K562 (cell line): ENCODE measurements around the gene CEP20. TPM values are rescaled to one million over a fixed set of nuclear protein-coding genes. Genes with fewer than 3 reads are reported as not detected.

Source experiments
- E2F3 ChIP-seq: fragments of 250-450 bp; sonication (Bioruptor Pico); IDR thresholded peaks from 2 replicates; pipeline ENCODE4 v1.4.0; 2020; ENCODE audit warnings: mild to moderate bottlenecking
- EP400 ChIP-seq: fragments of 450-650 bp; IDR thresholded peaks from 2 replicates; pipeline ENCODE4 v1.6.1; 2017; ENCODE audit warnings: antibody characterized with exemption, mild to moderate bottlenecking, moderate library complexity
- HDAC1 ChIP-seq, 2 experiments: fragments of 450-650 bp; IDR thresholded peaks; 2 replicates each; pipeline ENCODE4 v1.6.1; 2016 to 2017; ENCODE audit warnings: inconsistent platforms in 1 of 2, mild to moderate bottlenecking in 1 of 2, moderate library complexity in 1 of 2
- JUND ChIP-seq, 2 experiments: IDR thresholded peaks; 2 replicates in 1 of 2; 3 replicates in 1 of 2; pipeline ENCODE4 v1.6.1; 2011; ENCODE audit warnings: borderline replicate concordance in 2 of 2, low read depth in 2 of 2, low read length in 2 of 2, improper control_type of control experiment in 1 of 2, missing biosample characterization in 1 of 2, missing genetic modification characterization in 1 of 2, missing genetic modification reagents in 1 of 2
- MAFG ChIP-seq: fragments of 450-650 bp; conservative IDR thresholded peaks from 2 replicates; pipeline ENCODE4 v1.6.1; 2016; ENCODE audit warnings: missing genetic modification characterization, missing compliant biosample characterization
- MECOM ChIP-seq: fragments of 250-450 bp; sonication (Bioruptor Pico); IDR thresholded peaks from 2 replicates; pipeline ENCODE4 v1.8.0; 2022; ENCODE audit warnings: inconsistent platforms
- PRMT5 ChIP-seq: sonication (generic); formaldehyde crosslinking; IDR thresholded peaks from 2 replicates; pipeline ENCODE4 v1.5.0; 2020; ENCODE audit warnings: missing genetic modification reagents
- RBM14 ChIP-seq: fragments of 200-400 bp; formaldehyde crosslinking; IDR thresholded peaks from 2 replicates; pipeline ENCODE4 v1.6.1; 2018; ENCODE audit warnings: low read depth, mild to moderate bottlenecking, low read length, moderate library complexity, borderline replicate concordance; ENCODE audit not compliant: insufficient read depth
- ZNF239 ChIP-seq: fragments of 250-450 bp; sonication (Bioruptor Pico); IDR thresholded peaks from 2 replicates; pipeline ENCODE4 v1.4.0; 2020; ENCODE audit warnings: mild to moderate bottlenecking
- ZNF644 ChIP-seq: fragments of 200-800 bp; sonication (Bioruptor generic); IDR thresholded peaks from 2 replicates; pipeline ENCODE4 v1.6.1; 2016; ENCODE audit warnings: low read depth, missing genetic modification characterization, missing compliant biosample characterization
- ZNF780A ChIP-seq: fragments of 250-450 bp; sonication (Bioruptor Pico); IDR thresholded peaks from 2 replicates; pipeline ENCODE4 v1.5.0; 2021; ENCODE audit warnings: mild to moderate bottlenecking
- polyA plus RNA-seq, 8 experiments: library from polyadenylated mRNA; depleted of rRNA in 4 of 8; stranded (reverse) in 5 of 8; unstranded in 3 of 8; fragments of >200 nt; fragmentation: Nextera tagmentation in 2 of 8; fragmentation: Illumina TruSeq in 1 of 8; extraction: Ambion mirVana in 2 of 8; extraction: Trizol in 1 of 8; gene quantifications; 2 replicates each; pipeline versions ENCODE4 v1.2.1 to v1.2.3, GENCODE V29; 2011 to 2014; ENCODE audit warnings: inconsistent platforms in 1 of 8, missing spikeins in 1 of 8
- total RNA-seq, 7 experiments: library from RNA; depleted of rRNA in 6 of 7; stranded (reverse); fragments of >200 nt in 6 of 7; fragmentation: Illumina TruSeq in 2 of 7; extraction: Trizol in 2 of 7; gene quantifications; 2 replicates each; pipeline versions ENCODE4 v1.2.1 to v1.2.3, GENCODE V29; 2011 to 2021; ENCODE audit warnings: low replicate concordance in 1 of 7
- TF ChIP-seq, protein P1 (sequence below): sonication (generic); formaldehyde crosslinking; IDR thresholded peaks from 2 replicates; pipeline ENCODE4 v1.9.0; 2022; ENCODE audit warnings: mild to moderate bottlenecking, missing genetic modification reagents
- TF ChIP-seq, protein P2 (sequence below), 2 experiments: IDR thresholded peaks in 1 of 2; conservative IDR thresholded peaks in 1 of 2; 2 replicates each; pipeline ENCODE4 v1.6.1; 2016; ENCODE audit warnings: low read depth in 2 of 2, mild to moderate bottlenecking in 1 of 2, missing compliant biosample characterization in 1 of 2, missing genetic modification characterization in 1 of 2, moderate library complexity in 1 of 2
- TF ChIP-seq, protein P3 (sequence below): fragments of 200-800 bp; sonication (Bioruptor generic); IDR thresholded peaks from 2 replicates; pipeline ENCODE4 v1.6.1; 2016; ENCODE audit warnings: missing genetic modification characterization, missing compliant biosample characterization

The CEP20 gene
- total and polyA plus RNA-seq, 9 of the 15 experiments (the other 6 are each of a cell fraction or from before 2014, with no cell fraction given), result 41.3 to 150 (median 104) TPM

DNA sequence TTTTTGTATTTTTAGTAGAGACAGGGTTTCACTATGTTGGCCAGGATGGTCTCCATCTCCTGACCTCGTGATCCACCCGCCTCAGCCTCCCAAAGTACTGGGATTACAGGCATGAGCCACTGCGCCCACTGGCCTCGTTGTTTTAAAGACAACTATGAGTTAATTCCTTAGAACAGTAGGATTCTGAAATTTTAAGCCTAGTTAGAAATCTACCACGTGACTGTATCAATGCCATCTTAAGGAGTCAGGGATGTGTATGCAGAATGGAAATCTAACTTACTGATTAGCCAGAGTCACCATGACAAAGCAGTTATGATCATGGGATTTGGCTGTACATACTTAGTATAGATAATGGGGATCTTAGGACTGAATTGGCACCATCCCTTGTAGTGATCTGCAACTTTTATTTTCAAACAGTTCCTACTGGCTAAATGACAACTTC lies 2.8 kb downstream of the CEP20 start (continued):
- TF ChIP-seq EP400, result peak; percentile 54; the same call in 1 of the 2 replicates
- peak; percentile 43; the same call in 1 of the 2 replicates for TF ChIP-seq JUND (IDR thresholded peaks at IDR 0.05; ENCODE audit: borderline replicate concordance, low read depth, low read length)
- no peak; the same call in 1 of the 3 replicates for TF ChIP-seq JUND (tag; IDR thresholded peaks at IDR 0.05; ENCODE audit: borderline replicate concordance, low read depth, low read length)
- TF ChIP-seq HDAC1 (IDR thresholded peaks at IDR 0.05), result peak in 1 of 2 experiments; percentile 33; a peak in 1 of 4 replicates
- peak; percentile 99 for TF ChIP-seq MAFG (tag)
- no peak for TF ChIP-seq PRMT5
- TF ChIP-seq, protein P1, sequence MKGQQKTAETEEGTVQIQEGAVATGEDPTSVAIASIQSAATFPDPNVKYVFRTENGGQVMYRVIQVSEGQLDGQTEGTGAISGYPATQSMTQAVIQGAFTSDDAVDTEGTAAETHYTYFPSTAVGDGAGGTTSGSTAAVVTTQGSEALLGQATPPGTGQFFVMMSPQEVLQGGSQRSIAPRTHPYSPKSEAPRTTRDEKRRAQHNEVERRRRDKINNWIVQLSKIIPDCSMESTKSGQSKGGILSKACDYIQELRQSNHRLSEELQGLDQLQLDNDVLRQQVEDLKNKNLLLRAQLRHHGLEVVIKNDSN, result peak; percentile 58; the same call in 1 of the 2 replicates
- peak; percentile 29; the same call in 1 of the 2 replicates for TF ChIP-seq MECOM (CRISPR knock-in tag)
- TF ChIP-seq E2F3, result no peak
- peak; percentile 55 for TF ChIP-seq ZNF239 (CRISPR knock-in tag)
- TF ChIP-seq, protein P2, sequence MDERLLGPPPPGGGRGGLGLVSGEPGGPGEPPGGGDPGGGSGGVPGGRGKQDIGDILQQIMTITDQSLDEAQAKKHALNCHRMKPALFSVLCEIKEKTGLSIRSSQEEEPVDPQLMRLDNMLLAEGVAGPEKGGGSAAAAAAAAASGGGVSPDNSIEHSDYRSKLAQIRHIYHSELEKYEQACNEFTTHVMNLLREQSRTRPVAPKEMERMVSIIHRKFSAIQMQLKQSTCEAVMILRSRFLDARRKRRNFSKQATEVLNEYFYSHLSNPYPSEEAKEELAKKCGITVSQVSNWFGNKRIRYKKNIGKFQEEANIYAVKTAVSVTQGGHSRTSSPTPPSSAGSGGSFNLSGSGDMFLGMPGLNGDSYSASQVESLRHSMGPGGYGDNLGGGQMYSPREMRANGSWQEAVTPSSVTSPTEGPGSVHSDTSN (CRISPR knock-in tag; IDR thresholded peaks at IDR 0.05; ENCODE audit: low read depth), result no peak
- TF ChIP-seq, protein P2 (tag; conservative IDR thresholded peaks at IDR 0.05; ENCODE audit: low read depth), result peak; percentile 26
- no peak for TF ChIP-seq ZNF780A (CRISPR knock-in tag)
- no peak for TF ChIP-seq RBM14
- no peak for TF ChIP-seq ZNF644
- TF ChIP-seq, protein P3, sequence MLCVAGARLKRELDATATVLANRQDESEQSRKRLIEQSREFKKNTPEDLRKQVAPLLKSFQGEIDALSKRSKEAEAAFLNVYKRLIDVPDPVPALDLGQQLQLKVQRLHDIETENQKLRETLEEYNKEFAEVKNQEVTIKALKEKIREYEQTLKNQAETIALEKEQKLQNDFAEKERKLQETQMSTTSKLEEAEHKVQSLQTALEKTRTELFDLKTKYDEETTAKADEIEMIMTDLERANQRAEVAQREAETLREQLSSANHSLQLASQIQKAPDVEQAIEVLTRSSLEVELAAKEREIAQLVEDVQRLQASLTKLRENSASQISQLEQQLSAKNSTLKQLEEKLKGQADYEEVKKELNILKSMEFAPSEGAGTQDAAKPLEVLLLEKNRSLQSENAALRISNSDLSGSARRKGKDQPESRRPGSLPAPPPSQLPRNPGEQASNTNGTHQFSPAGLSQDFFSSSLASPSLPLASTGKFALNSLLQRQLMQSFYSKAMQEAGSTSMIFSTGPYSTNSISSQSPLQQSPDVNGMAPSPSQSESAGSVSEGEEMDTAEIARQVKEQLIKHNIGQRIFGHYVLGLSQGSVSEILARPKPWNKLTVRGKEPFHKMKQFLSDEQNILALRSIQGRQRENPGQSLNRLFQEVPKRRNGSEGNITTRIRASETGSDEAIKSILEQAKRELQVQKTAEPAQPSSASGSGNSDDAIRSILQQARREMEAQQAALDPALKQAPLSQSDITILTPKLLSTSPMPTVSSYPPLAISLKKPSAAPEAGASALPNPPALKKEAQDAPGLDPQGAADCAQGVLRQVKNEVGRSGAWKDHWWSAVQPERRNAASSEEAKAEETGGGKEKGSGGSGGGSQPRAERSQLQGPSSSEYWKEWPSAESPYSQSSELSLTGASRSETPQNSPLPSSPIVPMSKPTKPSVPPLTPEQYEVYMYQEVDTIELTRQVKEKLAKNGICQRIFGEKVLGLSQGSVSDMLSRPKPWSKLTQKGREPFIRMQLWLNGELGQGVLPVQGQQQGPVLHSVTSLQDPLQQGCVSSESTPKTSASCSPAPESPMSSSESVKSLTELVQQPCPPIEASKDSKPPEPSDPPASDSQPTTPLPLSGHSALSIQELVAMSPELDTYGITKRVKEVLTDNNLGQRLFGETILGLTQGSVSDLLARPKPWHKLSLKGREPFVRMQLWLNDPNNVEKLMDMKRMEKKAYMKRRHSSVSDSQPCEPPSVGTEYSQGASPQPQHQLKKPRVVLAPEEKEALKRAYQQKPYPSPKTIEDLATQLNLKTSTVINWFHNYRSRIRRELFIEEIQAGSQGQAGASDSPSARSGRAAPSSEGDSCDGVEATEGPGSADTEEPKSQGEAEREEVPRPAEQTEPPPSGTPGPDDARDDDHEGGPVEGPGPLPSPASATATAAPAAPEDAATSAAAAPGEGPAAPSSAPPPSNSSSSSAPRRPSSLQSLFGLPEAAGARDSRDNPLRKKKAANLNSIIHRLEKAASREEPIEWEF (CRISPR knock-in tag), result peak; percentile 55; the same call in 1 of the 2 replicates
